ENCODE measurements around the gene CDH13.

The CDH13 gene

DNA sequence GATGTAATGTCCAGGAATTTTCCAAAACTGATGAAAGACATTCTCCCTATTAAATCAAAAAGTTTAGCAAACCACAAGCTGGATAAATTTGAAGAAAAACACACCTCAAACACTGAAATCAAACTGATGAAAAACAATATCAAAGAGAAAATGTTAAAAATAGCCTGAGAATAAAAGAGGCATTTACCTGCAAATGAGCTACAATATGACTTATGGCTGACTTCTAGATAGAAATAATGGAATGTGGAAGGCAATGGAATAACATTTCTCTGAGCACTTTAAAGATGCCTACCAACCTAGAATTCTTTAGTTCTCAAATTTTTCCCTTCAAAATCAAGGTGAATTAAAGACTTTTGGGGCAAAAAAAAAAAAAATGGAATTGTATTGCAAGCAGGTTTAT is 1128.6 kb downstream of the CDH13 start:
- Mint-ChIP-seq H3K4me3 (no peak overlapping the region), H3K9me3 (peaks cover 10% of the 10 kb centered on the region), H3K36me3 (ENCODE audit: low read depth) (no peaks in the 10 kb centered on the region), H3K27me3 (ENCODE audit: low read depth) (peaks cover 6% of the 10 kb centered on the region), H3K27ac (no peak overlapping the region), H3K4me1 (ENCODE audit: low read depth) (no peaks in the 10 kb centered on the region)

DNA sequence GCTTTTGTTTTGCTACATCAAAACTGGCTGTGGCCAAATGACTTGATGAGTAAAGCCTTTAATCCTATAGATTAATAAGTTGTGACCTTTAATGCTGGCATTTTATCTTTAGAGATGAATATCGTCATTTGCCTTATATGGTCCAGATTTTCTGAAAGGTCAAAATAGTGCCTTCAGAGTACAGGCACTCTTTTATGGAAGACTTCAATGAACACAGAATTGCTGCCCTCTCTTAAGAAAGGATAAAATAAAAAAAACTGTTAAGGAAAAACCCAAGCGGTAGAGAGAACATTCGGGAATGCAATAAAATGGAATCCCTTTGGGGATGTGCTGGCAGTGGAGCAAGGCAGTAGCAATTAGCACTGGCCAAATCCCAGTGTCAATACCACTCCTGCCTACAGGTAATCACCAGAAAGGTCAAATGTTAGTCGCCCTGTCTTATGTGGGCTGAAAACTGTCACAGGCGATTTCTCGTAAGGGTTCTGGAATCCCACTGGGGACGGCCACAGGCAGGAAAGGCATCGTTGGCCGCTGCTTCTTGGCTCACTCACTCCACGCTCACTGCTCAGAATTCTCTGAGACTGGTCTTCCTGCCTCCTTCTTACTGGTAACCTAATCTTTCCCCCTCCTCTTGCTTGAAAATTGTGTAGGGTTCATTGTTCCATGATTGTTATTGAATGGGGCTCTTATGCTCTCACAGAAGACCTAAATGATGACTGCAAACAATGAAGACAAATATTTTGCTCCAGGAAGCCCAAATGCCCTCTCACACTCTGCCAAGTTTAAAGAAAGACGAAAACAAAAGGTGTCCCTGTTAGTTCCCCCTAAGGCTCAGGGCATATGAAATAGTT is 1135.6 kb downstream of the CDH13 start:
- no peaks in the 10 kb centered on the region for H3K27me3 Mint-ChIP-seq (ENCODE audit: low read depth)
- no peak overlapping the region for H3K4me3 Mint-ChIP-seq
- H3K36me3 Mint-ChIP-seq (ENCODE audit: low read depth), result no peaks in the 10 kb centered on the region
- no peak overlapping the region for H3K27ac Mint-ChIP-seq
- peaks cover 3% of the 10 kb centered on the region for H3K9me3 Mint-ChIP-seq
- H3K4me1 Mint-ChIP-seq (ENCODE audit: low read depth), result no peaks in the 10 kb centered on the region

DNA sequence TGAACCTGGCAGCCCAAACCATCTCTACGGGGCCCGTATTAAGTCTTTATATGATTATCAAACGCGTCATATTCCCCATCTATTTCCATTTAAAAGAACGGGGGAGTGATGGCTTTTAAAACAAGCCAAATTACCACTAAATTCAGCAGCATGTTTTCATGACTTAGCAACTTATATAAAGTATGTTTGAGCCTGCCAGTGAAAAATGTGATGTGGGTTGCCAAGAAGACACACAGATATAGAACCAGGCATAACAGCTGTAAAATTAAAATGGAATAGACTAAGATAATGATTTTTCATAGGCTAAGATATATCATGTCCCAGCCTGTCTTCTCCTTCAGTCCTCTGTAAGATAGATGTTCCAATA is 1136.2 kb downstream of the CDH13 start:
- H3K27ac Mint-ChIP-seq, result no peak overlapping the region
- H3K4me1 Mint-ChIP-seq (ENCODE audit: low read depth), result no peaks in the 10 kb centered on the region
- no peaks in the 10 kb centered on the region for H3K27me3 Mint-ChIP-seq (ENCODE audit: low read depth)
- H3K36me3 Mint-ChIP-seq (ENCODE audit: low read depth), result no peaks in the 10 kb centered on the region
- peaks cover 3% of the 10 kb centered on the region for H3K9me3 Mint-ChIP-seq
- H3K4me3 Mint-ChIP-seq, result no peak overlapping the region

DNA sequence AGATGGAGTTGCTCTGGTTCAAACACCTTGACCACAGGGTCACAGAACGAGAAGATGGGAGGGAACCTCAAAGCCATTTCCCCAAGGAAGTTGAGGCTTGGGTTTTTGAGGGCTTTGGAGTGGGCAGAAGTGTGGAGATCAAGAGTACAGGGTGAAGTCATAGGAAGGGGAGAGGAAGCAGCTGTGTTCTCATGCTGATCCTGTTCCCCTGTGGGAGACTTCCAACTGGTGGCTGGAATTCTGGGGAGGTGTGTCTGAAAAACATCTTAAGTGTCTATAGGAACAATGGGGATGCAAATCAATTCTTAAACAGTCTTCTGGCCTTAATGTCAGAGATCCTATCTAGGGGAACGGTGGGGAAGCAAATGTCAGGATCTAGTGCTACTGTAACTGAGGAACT is 1142.2 kb downstream of the CDH13 start:
- H3K27me3 Mint-ChIP-seq (ENCODE audit: low read depth), result no peaks in the 10 kb centered on the region
- H3K4me3 Mint-ChIP-seq, result no peak overlapping the region
- no peak overlapping the region for H3K27ac Mint-ChIP-seq
- no peaks in the 10 kb centered on the region for H3K9me3 Mint-ChIP-seq
- H3K36me3 Mint-ChIP-seq (ENCODE audit: low read depth), result no peaks in the 10 kb centered on the region
- no peaks in the 10 kb centered on the region for H3K4me1 Mint-ChIP-seq (ENCODE audit: low read depth)

DNA sequence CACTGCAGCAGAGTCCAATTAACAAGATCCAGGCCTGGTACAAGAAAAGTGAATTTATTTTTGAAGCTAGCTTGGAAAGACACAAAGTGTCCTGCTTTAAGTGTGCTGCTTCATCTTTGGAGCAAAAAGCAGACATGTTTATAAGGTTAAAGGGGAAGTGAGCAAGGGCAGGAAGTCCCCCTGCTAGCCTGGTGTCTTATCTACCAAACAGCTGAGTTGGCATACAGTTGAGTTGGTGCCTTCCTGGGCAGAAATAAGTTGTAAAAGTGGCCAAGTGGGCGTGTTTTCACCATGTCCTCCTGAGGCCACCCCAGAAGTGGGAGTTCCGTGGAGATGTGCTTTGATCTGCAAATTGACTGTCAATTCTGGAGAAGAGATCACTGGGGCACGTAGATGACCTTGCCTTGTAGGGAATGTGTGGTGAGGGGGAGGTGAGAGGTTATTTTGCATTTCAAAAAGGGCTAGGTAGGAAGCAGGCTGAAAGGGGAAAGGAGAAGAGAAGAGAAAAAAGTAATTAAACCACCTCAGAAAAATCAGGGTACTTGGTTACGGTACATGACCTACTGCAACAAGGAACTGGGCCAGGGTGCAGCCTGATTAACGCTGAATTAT is 1142.7 kb downstream of the CDH13 start:
- no peak overlapping the region for H3K4me3 Mint-ChIP-seq
- no peaks in the 10 kb centered on the region for H3K9me3 Mint-ChIP-seq
- no peaks in the 10 kb centered on the region for H3K27me3 Mint-ChIP-seq (ENCODE audit: low read depth)
- no peaks in the 10 kb centered on the region for H3K36me3 Mint-ChIP-seq (ENCODE audit: low read depth)
- no peaks in the 10 kb centered on the region for H3K4me1 Mint-ChIP-seq (ENCODE audit: low read depth)
- no peak overlapping the region for H3K27ac Mint-ChIP-seq

DNA sequence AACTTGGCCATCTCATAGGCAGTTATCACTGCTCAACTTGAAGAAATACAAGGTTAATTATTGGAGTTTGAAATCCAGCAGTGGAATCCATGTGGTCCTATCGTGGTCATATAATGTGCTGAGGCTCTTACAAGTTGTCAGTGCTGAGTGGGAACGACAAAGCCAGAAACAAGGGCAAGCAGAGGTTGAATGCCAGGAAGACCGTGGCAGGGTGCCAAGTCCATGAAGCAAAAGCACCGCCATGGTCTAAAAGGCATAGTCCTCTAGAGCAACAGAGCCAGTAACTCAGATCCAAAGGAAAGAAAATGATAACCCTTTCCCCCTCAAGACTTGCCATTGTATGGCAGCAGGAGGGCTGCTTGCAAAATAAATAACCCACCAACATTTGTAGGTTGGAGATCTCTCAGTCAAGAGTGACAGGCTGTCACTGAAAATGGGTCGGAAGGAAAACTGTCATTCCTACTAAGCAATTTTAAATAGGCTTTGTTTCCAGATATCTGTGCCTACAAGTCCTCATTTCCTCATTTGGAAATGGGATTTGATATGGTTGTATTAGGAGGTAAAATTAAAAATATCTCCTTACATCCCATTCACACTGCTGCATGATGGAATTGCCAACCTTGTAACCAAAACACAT is 1144.7 kb downstream of the CDH13 start:
- Mint-ChIP-seq H3K9me3 (no peaks in the 10 kb centered on the region), H3K27ac (no peak overlapping the region), H3K36me3 (ENCODE audit: low read depth) (no peaks in the 10 kb centered on the region), H3K4me3 (no peak overlapping the region), H3K27me3 (ENCODE audit: low read depth) (peaks cover 7% of the 10 kb centered on the region), H3K4me1 (ENCODE audit: low read depth) (no peaks in the 10 kb centered on the region)

DNA sequence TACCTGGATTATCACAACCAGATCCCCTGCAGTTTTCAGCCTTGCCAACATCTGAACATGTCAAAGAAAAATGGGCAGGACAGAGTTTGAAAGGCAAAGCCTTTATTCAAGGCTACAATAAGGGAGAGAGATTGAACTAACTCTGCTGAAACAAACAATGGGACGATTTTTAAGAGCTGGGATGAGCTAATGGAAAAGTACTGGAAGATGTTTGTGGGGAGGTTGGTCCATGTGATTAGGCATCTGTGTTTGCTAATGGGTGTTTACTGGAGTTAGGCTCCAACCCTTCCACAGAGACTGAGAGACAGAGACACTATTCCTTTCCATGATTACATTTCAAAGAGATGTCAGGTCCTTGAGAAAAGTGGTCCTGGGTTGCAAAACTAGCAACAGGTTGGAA is 1146.0 kb downstream of the CDH13 start:
- H3K27ac Mint-ChIP-seq, result no peak overlapping the region
- no peaks in the 10 kb centered on the region for H3K36me3 Mint-ChIP-seq (ENCODE audit: low read depth)
- H3K4me1 Mint-ChIP-seq (ENCODE audit: low read depth), result no peaks in the 10 kb centered on the region
- H3K4me3 Mint-ChIP-seq, result no peak overlapping the region
- no peaks in the 10 kb centered on the region for H3K9me3 Mint-ChIP-seq
- H3K27me3 Mint-ChIP-seq (ENCODE audit: low read depth), result peaks cover 7% of the 10 kb centered on the region

DNA sequence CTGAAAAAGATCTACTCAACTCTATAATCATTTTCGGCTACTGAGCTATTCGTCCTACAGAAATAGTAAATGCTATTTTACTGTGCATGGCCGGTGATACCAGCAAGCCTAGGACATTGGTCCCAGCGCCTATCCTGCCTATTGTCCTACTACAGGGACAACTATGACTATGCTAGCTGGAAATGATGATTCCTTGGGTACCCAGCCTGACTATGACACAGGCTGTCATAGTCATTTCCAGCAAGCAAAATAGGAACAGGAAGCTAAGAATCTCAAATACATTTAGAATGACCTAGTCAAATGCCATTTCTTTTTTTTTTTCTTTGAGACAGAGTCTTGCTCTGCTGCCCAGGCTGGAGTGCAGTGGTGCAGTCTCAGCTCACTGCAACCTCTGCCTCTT is 1147.3 kb downstream of the CDH13 start:
- Mint-ChIP-seq H3K36me3 (ENCODE audit: low read depth) (no peaks in the 10 kb centered on the region), H3K9me3 (no peaks in the 10 kb centered on the region), H3K4me3 (no peak overlapping the region), H3K27me3 (ENCODE audit: low read depth) (peaks cover 7% of the 10 kb centered on the region), H3K27ac (no peak overlapping the region), H3K4me1 (ENCODE audit: low read depth) (no peaks in the 10 kb centered on the region)

DNA sequence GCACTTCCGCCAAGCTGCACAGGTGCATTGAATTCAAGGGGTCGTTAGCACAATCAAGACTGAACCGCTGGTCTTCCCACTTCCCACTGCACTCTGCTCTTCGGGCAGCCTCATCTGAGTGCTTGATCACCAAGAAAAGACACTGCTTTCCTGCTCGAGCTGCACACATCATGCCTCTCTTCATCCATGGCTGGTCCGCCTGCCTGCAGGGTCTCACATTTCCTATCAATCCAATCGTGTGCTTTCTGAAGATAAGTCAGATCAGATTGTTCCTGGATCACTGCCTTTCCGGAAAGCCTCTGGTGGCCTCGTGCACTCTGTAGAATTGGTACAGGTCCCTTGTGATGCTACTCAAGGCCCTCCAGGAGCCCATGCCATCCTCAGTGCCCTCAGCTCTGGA is 1150.2 kb downstream of the CDH13 start:
- H3K27ac Mint-ChIP-seq, result no peak overlapping the region
- no peak overlapping the region for H3K4me3 Mint-ChIP-seq
- peaks cover 7% of the 10 kb centered on the region for H3K27me3 Mint-ChIP-seq (ENCODE audit: low read depth)
- H3K9me3 Mint-ChIP-seq, result no peaks in the 10 kb centered on the region
- H3K36me3 Mint-ChIP-seq (ENCODE audit: low read depth), result no peaks in the 10 kb centered on the region
- H3K4me1 Mint-ChIP-seq (ENCODE audit: low read depth), result no peaks in the 10 kb centered on the region

DNA sequence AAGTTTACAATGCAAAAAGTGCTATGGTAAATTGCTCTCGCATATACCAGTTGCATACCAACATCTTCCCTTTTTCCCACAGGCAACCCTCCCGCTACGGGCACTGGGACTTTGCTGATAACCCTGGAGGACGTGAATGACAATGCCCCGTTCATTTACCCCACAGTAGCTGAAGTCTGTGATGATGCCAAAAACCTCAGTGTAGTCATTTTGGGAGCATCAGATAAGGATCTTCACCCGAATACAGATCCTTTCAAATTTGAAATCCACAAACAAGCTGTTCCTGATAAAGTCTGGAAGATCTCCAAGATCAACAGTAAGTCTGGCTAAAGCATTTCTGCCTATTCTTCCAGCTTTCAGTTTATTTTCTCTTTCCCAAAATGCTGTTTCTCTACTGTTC is 1153.1 kb downstream of the CDH13 start:
- no peaks in the 10 kb centered on the region for H3K4me1 Mint-ChIP-seq (ENCODE audit: low read depth)
- H3K4me3 Mint-ChIP-seq, result no peak overlapping the region
- no peaks in the 10 kb centered on the region for H3K9me3 Mint-ChIP-seq
- no peak overlapping the region for H3K27ac Mint-ChIP-seq
- H3K36me3 Mint-ChIP-seq (ENCODE audit: low read depth), result no peaks in the 10 kb centered on the region
- H3K27me3 Mint-ChIP-seq (ENCODE audit: low read depth), result peaks cover 7% of the 10 kb centered on the region

DNA sequence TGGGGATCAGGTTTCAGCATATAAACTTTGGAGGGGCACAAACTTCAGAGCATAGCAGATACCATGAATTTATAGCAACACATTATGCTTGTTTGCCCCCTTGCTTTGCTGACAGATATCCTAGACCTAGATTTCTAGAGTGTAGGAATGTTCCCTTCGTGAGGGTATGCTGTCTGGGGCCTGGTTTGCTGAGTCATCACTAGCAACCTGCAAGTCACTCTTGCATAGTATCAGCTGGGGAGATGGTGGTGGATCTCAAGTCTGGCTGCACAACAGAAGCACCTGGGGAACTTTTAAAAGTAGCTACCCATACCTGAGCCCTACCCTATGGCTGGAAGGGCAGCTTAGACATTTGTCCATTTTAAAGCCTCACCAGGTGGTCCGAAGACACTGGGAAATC is 1158.7 kb downstream of the CDH13 start:
- Mint-ChIP-seq H3K4me1 (ENCODE audit: low read depth) (no peaks in the 10 kb centered on the region), H3K27me3 (ENCODE audit: low read depth) (no peaks in the 10 kb centered on the region), H3K27ac (no peak overlapping the region), H3K36me3 (ENCODE audit: low read depth) (no peaks in the 10 kb centered on the region), H3K9me3 (no peaks in the 10 kb centered on the region), H3K4me3 (no peak overlapping the region)

DNA sequence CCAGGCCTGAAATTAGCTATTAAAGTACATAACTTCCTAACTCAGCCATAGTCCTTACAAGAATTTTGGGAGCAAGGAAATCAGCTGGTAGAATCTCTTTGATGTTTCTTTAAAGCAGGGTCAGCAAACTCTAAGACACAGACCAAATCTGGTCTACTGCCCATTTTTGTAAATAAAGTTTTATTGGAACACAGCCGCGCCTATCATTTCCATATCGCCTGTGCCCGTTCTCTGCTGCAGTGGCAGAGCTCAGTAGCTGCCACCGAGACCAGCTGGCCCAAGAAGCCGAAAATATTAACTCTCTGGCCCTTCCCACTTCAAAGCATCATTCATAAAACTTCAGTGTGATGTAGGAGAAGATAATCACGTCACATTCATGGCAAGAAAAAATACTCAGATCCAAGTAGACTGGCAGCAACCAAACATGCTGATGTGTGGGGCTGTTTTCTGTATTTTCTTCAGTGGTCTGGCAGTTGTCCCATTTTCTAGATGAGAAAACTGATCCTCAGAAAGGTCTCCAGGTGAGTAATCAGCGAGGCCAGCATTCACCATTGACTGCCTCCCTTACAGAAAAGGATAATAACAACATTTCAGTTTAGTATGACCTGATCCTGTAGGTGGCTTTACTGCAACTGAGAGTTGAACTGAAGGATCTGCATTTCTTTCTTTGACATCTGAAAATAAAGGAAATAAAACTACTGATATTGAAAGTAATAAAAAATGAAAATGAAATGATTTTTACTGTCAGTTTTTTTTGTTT is 1163.1 kb downstream of the CDH13 start:
- Mint-ChIP-seq H3K4me1 (ENCODE audit: low read depth) (peaks cover 4% of the 10 kb centered on the region), H3K27me3 (ENCODE audit: low read depth) (no peaks in the 10 kb centered on the region), H3K27ac (no peak overlapping the region)

DNA sequence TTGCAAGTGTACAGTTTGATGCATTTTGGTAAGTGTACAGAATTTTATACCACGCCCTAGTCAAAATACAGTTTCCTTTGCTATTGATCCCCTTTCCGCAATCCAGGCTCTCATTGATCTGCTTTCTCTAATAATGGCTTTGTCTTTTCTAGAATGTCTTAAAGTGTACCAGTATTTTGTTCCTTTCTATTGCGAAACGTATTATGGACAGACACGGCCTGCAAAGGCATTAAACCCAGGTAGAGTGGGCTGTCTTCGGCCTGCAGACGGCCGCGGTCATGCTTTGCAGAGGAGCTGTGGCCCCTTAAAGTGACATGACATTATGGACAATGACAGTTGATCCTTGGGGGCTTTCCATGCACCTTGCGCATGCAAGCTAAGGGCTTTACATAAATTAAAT is 1165.1 kb downstream of the CDH13 start:
- no peaks in the 10 kb centered on the region for H3K36me3 Mint-ChIP-seq (ENCODE audit: low read depth)
- peaks cover 4% of the 10 kb centered on the region for H3K4me1 Mint-ChIP-seq (ENCODE audit: low read depth)
- H3K27me3 Mint-ChIP-seq (ENCODE audit: low read depth), result no peaks in the 10 kb centered on the region
- no peak overlapping the region for H3K4me3 Mint-ChIP-seq
- no peak overlapping the region for H3K27ac Mint-ChIP-seq
- no peaks in the 10 kb centered on the region for H3K9me3 Mint-ChIP-seq

More for the DNA sequence above, 1163.1 kb downstream of the CDH13 start:
- Mint-ChIP-seq H3K4me3 (no peak overlapping the region), H3K36me3 (ENCODE audit: low read depth) (no peaks in the 10 kb centered on the region), H3K9me3 (no peaks in the 10 kb centered on the region)

DNA sequence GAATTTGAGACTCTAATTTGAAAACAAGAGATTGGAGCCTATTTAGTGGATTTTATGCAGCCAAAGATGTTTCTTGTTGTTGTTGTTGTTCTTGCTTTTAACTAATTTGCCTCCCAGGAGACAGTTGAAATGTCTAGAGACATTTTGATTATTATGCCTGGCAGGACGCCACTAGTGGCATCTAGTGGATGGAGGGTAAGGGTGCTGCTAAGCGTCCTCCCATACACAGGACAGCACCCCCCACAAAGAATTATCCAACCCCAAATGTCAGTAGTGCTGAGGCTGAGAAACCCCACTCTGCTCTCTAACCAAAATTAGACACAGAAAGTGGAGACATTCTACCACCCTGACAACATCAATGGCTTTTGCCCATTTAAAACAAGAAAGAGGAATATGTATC is 1165.6 kb downstream of the CDH13 start:
- Mint-ChIP-seq H3K27me3 (ENCODE audit: low read depth) (no peaks in the 10 kb centered on the region), H3K36me3 (ENCODE audit: low read depth) (no peaks in the 10 kb centered on the region), H3K27ac (no peak overlapping the region), H3K9me3 (no peaks in the 10 kb centered on the region), H3K4me3 (no peak overlapping the region), H3K4me1 (ENCODE audit: low read depth) (peaks cover 4% of the 10 kb centered on the region)
